Smooth muscle cell (in vitro differentiated cells): ENCODE measurements around the gene DGCR8. TPM values are rescaled to one million over a fixed set of nuclear protein-coding genes. Genes with fewer than 3 reads are reported as not detected.
A peak's percentile ranks its signal among the peaks of the same experiment; 100 is the strongest.

Experiments used
- DNase-seq: peaks from one replicate; lab custom pipeline; 2025; ENCODE audit not compliant: unreplicated experiment; lab: John Stamatoyannopoulos, UW
- H2AFZ ChIP-seq: fragments of 200-600 bp; sonication (generic); 2 replicates; pipeline ENCODE4 v1.6.0; 2016; ENCODE audit warnings: antibody characterized with exemption, low read depth, mild to moderate bottlenecking
- H3F3A ChIP-seq: fragments of 200-600 bp; sonication (generic); 2 replicates; pipeline ENCODE4 v1.6.0; 2017; ENCODE audit warnings: antibody characterized with exemption, low read depth
- H3K27ac ChIP-seq: fragments of 200-600 bp; sonication (generic); 2 replicates; pipeline ENCODE4 v1.5.1; 2016; ENCODE audit warnings: low read depth, mild to moderate bottlenecking
- H3K27me3 ChIP-seq: fragments of 200-600 bp; sonication (generic); 2 replicates; pipeline ENCODE4 v1.6.1; 2016; ENCODE audit warnings: low read depth, mild to moderate bottlenecking
- H3K36me3 ChIP-seq: fragments of 200-600 bp; sonication (generic); 2 replicates; pipeline ENCODE4 v1.5.1; 2016; ENCODE audit warnings: low read depth
- H3K4me1 ChIP-seq: fragments of 200-600 bp; sonication (generic); 2 replicates; pipeline ENCODE4 v1.5.1; 2016; ENCODE audit warnings: low read depth
- H3K4me2 ChIP-seq: fragments of 200-600 bp; sonication (generic); 2 replicates; pipeline ENCODE4 v1.6.0; 2016; ENCODE audit warnings: mild to moderate bottlenecking
- H3K4me3 ChIP-seq: fragments of 200-600 bp; sonication (generic); 2 replicates; pipeline ENCODE4 v1.5.1; 2016; ENCODE audit warnings: mild to moderate bottlenecking
- H3K79me2 ChIP-seq: fragments of 200-600 bp; sonication (generic); 2 replicates; pipeline ENCODE4 v1.6.0; 2016; ENCODE audit warnings: low read depth, mild to moderate bottlenecking
- H3K9ac ChIP-seq: fragments of 200-600 bp; sonication (generic); 2 replicates; pipeline ENCODE4 v1.6.0; 2016; ENCODE audit warnings: low read depth
- H3K9me3 ChIP-seq: fragments of 200-600 bp; sonication (generic); replicated peaks from 2 replicates; pipeline ENCODE4 v1.5.1; 2016; ENCODE audit warnings: low read depth
- H4K20me1 ChIP-seq: fragments of 200-600 bp; sonication (generic); 2 replicates; pipeline ENCODE4 v1.6.0; 2016; ENCODE audit warnings: low read depth
- WGBS: methylation state at CpG from one replicate; pipeline ENCODE4 v1.1.7; 2016; ENCODE audit warnings: low lambda C conversion rate; 5-methylcytosine and 5-hydroxymethylcytosine counted together
- polyA plus RNA-seq: library from polyadenylated mRNA; unstranded; fragments of >200 nt; fragmentation: Nextera tagmentation; extraction: Ambion mirVana; gene quantifications from 2 replicates; pipeline ENCODE4 v1.2.1, GENCODE V29; 2016
- total RNA-seq: library from RNA; depleted of rRNA; stranded (reverse); fragments of >200 nt; gene quantifications from 2 replicates; pipeline ENCODE4 v1.2.3, GENCODE V29; 2014
- TF ChIP-seq, protein P1 (sequence below): fragments of 200-600 bp; sonication (generic); IDR thresholded peaks from 2 replicates; pipeline ENCODE4 v1.5.1; 2017; ENCODE audit warnings: borderline replicate concordance, mild to moderate bottlenecking, antibody characterized with exemption; ENCODE audit not compliant: insufficient read depth, poor library complexity, severe bottlenecking

DGCR8 gene
- total and polyA plus RNA-seq, 2 experiments from 2014 or later = 6.5 to 9.7 TPM

DNA sequence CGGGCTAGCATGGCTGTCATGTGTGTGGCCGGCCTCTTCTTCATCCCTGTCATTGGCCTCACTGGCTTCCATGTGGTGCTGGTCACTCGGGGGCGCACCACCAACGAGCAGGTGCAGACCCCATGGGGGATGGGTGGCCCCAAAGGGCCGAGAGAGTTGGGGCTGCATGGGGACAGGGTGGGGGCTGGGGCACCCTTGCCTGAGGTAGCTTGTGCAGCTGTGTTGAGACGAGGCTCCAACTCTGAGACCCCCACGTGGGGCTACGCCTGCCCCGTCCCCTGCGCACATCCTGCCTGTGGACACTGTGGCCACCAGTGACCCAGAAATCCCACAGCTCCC is 60.0 kb downstream of the DGCR8 start:
- no peak overlapping the region for H3K27ac ChIP-seq
- H3K9ac ChIP-seq = no peak overlapping the region
- no peak overlapping the region for H3K4me2 ChIP-seq
- H3K9me3 ChIP-seq = no peaks in the 10 kb centered on the region
- DNase-seq = no peak
- H3K4me3 ChIP-seq = no peak overlapping the region
- H3K79me2 ChIP-seq = peaks cover 26% of the 10 kb centered on the region
- H2AFZ ChIP-seq = no peak overlapping the region
- 95% methylated on average over 11 of the region's 11 CpGs for WGBS
- H3F3A ChIP-seq = no peaks in the 10 kb centered on the region
- no peaks in the 10 kb centered on the region for H3K36me3 ChIP-seq
- peaks cover 74% of the 10 kb centered on the region for H4K20me1 ChIP-seq
- TF ChIP-seq, protein P1, sequence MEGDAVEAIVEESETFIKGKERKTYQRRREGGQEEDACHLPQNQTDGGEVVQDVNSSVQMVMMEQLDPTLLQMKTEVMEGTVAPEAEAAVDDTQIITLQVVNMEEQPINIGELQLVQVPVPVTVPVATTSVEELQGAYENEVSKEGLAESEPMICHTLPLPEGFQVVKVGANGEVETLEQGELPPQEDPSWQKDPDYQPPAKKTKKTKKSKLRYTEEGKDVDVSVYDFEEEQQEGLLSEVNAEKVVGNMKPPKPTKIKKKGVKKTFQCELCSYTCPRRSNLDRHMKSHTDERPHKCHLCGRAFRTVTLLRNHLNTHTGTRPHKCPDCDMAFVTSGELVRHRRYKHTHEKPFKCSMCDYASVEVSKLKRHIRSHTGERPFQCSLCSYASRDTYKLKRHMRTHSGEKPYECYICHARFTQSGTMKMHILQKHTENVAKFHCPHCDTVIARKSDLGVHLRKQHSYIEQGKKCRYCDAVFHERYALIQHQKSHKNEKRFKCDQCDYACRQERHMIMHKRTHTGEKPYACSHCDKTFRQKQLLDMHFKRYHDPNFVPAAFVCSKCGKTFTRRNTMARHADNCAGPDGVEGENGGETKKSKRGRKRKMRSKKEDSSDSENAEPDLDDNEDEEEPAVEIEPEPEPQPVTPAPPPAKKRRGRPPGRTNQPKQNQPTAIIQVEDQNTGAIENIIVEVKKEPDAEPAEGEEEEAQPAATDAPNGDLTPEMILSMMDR = no peak
- H3K27me3 ChIP-seq = no peaks in the 10 kb centered on the region
- no peaks in the 10 kb centered on the region for H3K4me1 ChIP-seq

DNA sequence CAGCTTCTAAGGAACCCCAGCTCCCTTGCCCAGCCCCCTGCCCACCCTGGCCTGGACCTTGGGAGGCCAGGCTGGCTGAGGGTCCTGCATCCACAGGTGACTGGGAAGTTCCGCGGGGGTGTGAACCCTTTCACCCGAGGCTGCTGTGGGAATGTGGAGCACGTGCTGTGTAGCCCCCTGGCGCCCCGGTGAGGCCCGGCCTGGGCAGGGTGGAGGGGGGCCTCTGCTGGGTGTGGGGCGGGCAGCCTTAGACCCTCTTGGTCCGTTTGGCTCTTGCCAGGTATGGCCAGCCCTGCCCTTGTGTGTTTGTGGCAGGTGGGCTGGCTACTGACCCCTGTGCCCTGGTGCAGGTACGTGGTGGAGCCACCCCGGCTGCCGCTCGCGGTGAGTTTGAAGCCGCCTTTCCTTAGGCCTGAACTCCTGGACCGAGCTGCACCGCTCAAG is 60.5 kb downstream of the DGCR8 start:
- no peaks in the 10 kb centered on the region for H3K36me3 ChIP-seq
- no peak overlapping the region for H2AFZ ChIP-seq
- H3K4me3 ChIP-seq = no peak overlapping the region
- H3K9me3 ChIP-seq = no peaks in the 10 kb centered on the region
- WGBS = 99% methylated on average over 16 of the region's 17 CpGs
- H3F3A ChIP-seq = no peaks in the 10 kb centered on the region
- H3K27ac ChIP-seq = no peak overlapping the region
- peaks cover 22% of the 10 kb centered on the region for H3K79me2 ChIP-seq
- H3K27me3 ChIP-seq = no peaks in the 10 kb centered on the region
- H3K9ac ChIP-seq = no peak overlapping the region
- peaks cover 70% of the 10 kb centered on the region for H4K20me1 ChIP-seq
- H3K4me2 ChIP-seq = no peak overlapping the region
- DNase-seq = no peak
- H3K4me1 ChIP-seq = no peaks in the 10 kb centered on the region
- TF ChIP-seq, protein P1 = no peak

DNA sequence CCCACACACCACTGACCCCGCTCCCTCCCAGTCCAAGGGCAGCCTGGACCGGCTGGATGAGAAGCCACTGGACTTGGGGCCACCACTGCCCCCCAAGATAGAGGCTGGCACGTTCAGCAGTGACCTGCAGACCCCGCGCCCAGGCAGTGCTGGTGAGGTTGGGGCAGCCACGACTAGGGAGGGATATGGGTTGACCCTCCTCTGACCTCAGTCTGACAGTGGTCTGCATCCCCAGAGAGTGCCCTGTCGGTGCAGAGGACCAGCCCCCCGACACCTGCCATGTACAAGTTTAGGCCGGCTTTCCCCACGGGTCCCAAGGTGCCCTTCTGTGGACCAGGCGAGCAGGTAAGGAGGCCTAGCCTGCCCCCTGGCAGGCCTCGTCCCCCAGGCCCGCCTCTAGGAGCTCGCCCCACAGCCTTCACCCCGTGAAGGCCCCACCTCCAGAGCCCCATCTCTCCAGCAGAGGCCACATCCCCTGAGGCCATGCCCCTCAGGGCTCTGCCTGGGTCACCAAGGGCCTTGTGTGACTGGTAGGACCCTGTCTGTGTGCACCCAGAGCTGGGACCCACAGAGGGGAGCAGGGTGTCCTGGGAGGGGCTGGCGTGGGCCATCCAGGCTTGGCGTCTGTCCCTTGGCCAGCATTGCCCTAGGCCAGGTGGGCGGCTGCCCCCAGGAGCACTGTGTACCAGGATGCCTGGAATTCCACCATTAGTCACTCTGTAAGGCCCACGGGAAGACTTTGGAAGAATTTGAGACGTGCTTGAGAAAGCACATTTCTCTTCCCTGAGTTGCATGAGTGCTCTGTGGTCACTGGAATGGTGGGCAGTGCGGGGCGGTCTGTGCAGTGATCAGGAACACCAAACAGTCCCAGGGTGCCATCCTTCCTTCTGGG is 61.4 kb downstream of the DGCR8 start:
- Histone ChIP-seq H3K27ac (peak overlapping the region; percentile 76), H3K36me3 (no peaks in the 10 kb centered on the region), H3K27me3 (no peaks in the 10 kb centered on the region), H3K79me2 (peaks cover 13% of the 10 kb centered on the region), H3K4me1 (no peaks in the 10 kb centered on the region), H2AFZ (no peak overlapping the region), H3K9ac (no peak overlapping the region), H3K9me3 (no peaks in the 10 kb centered on the region), H4K20me1 (peaks cover 70% of the 10 kb centered on the region), H3F3A (no peaks in the 10 kb centered on the region), H3K4me3 (no peak overlapping the region), H3K4me2 (peak overlapping the region; percentile 51)
- TF ChIP-seq, protein P1 = no peak
- DNase-seq = no peak
- WGBS = 72% methylated on average over 16 of the region's 22 CpGs
